ENCODE data around the gene ARHGAP20.

The ARHGAP20 gene

DNA sequence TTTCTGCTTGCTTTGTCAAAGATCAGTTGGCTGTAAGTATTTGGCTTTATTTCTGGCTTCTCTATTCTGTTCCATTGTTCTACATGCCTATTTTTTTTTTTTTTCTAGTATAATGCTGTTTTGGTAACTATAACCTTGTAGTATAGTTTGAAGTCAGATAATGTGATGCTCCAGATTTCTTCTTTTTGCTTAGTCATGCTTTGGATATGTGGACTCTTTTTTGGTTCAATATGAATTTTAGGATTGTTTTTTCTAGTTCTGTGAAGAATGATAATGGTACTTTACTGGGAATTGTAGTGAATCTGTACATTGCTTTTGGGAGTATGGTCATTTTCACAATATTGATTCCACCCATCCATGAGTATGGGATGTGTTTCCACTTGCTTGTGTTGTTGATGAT lies 37.9 kb upstream of the ARHGAP20 start:
- H3K18ac ChIP-seq (ENCODE audit: low read length), result no peak overlapping the region
- no peak overlapping the region for H3K4ac ChIP-seq (ENCODE audit: low read length)
- no peak overlapping the region for H3K23ac ChIP-seq (ENCODE audit: low read depth, low read length, poor library complexity)
- H3K9me3 ChIP-seq (replicated peaks in 1 of 2; ENCODE audit: control insufficient read depth in 2 of 2, insufficient read depth in 1 of 2, low read depth in 1 of 2, low read length in 2 of 2), result no peaks in the 10 kb centered on the region
- H2BK5ac ChIP-seq (ENCODE audit: low read length), result no peak overlapping the region
- DNase-seq (ENCODE audit: low spot score), result no peak
- no peaks in the 10 kb centered on the region for H3K36me3 ChIP-seq (replicated peaks in 1 of 2; ENCODE audit: control insufficient read depth in 2 of 2, insufficient read depth in 2 of 2, low read length in 2 of 2)
- H2AK5ac ChIP-seq (ENCODE audit: low read depth, low read length), result no peak overlapping the region
- H4K91ac ChIP-seq (ENCODE audit: low read depth, low read length, poor library complexity), result no peak overlapping the region
- no peak overlapping the region for H2BK12ac ChIP-seq (ENCODE audit: low read length)
- no peak overlapping the region for H3K9ac ChIP-seq (ENCODE audit: low read depth, low read length, poor library complexity)
- H3K4me3 ChIP-seq (ENCODE audit: low read length in 2 of 2), result no peak overlapping the region
- H3K27me3 ChIP-seq (ENCODE audit: control insufficient read depth in 3 of 3, insufficient read depth in 3 of 3, low read depth in 1 of 3, low read length in 3 of 3), result no peaks in the 10 kb centered on the region
- H2BK15ac ChIP-seq (ENCODE audit: low read length), result no peak overlapping the region
- H3K79me1 ChIP-seq (ENCODE audit: low read depth, low read length), result no peaks in the 10 kb centered on the region
- no peak overlapping the region for H2BK120ac ChIP-seq (ENCODE audit: low read depth, low read length)
- no peak overlapping the region for H4K8ac ChIP-seq (ENCODE audit: low read depth, low read length)
- no peak overlapping the region for H3K14ac ChIP-seq (ENCODE audit: low read length)
- H3K4me1 ChIP-seq (ENCODE audit: control insufficient read depth in 2 of 2, insufficient read depth in 1 of 2, low read depth in 1 of 2, low read length in 2 of 2), result no peaks in the 10 kb centered on the region
- H3K4me2 ChIP-seq (ENCODE audit: insufficient read depth, low read length, poor library complexity, severe bottlenecking), result no peak overlapping the region
- no peak overlapping the region for H2AFZ ChIP-seq (ENCODE audit: low read length)
- no peak overlapping the region for H3K27ac ChIP-seq (replicated peaks; ENCODE audit: low read length)

DNA sequence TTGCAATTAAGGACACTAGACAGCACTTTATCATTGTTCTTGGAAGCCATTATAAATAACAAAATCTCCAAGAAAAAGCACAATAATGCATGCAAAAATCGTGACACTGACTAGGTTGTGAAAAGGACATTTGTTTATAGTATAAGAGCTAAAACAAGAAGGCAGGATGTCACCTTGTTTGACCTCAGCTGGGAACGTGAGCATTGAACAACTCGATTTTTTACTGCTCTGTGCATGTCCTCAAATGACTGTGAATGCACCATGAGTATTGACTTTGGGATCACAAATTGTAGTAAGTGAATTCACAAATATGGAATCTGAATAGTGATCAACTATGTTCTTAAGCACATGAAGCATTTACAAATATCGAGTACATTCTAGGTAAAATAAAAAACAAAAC lies 35.3 kb upstream of the ARHGAP20 start:
- no peak overlapping the region for H2BK12ac ChIP-seq (ENCODE audit: low read length)
- no CpG with 5 or more reads among the region's 4 CpGs for WGBS, 2 donors (ENCODE audit: extremely low coverage in 2 of 2, insufficient read length in 2 of 2, insufficient replicate concordance in 1 of 2)

DNA sequence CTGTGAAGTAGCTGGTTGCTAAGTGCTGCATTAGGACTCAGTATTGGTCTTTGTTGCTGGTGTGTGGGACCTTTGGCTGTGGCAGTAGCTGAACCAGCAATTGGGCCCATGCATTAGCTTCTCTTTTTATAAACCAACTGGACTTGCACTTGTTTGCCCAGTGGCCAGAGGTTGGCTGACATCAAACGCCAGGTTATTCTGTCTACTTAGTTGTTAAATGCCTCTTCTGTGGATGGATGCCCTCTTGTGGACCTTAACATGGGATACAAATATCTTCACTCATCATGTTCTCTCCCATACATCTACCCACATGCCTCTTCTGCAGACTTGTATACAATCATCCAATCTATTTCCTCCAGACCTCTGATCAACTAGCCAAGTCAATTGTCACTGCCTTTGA lies 26.4 kb upstream of the ARHGAP20 start:
- H3K27ac ChIP-seq (replicated peaks; ENCODE audit: low read length), result no peak overlapping the region
- H3K4ac ChIP-seq (ENCODE audit: low read length), result no peak overlapping the region
- H3K4me2 ChIP-seq (ENCODE audit: insufficient read depth, low read length, poor library complexity, severe bottlenecking), result no peak overlapping the region
- no peak overlapping the region for H2BK12ac ChIP-seq (ENCODE audit: low read length)
- H3K4me3 ChIP-seq (ENCODE audit: low read length in 2 of 2), result no peak overlapping the region
- H3K36me3 ChIP-seq (replicated peaks in 1 of 2; ENCODE audit: control insufficient read depth in 2 of 2, insufficient read depth in 2 of 2, low read length in 2 of 2), result no peaks in the 10 kb centered on the region
- DNase-seq (ENCODE audit: low spot score), result no peak
- no CpG with 5 or more reads among the region's 1 CpG for WGBS, 2 donors (ENCODE audit: extremely low coverage in 2 of 2, insufficient read length in 2 of 2, insufficient replicate concordance in 1 of 2)
- no peak overlapping the region for H2AK5ac ChIP-seq (ENCODE audit: low read depth, low read length)
- no peak overlapping the region for H3K9ac ChIP-seq (ENCODE audit: low read depth, low read length, poor library complexity)
- no peak overlapping the region for H2BK15ac ChIP-seq (ENCODE audit: low read length)
- H3K9me3 ChIP-seq (replicated peaks in 1 of 2; ENCODE audit: control insufficient read depth in 2 of 2, insufficient read depth in 1 of 2, low read depth in 1 of 2, low read length in 2 of 2), result no peaks in the 10 kb centered on the region
- H3K23ac ChIP-seq (ENCODE audit: low read depth, low read length, poor library complexity), result no peak overlapping the region
- no peak overlapping the region for H3K14ac ChIP-seq (ENCODE audit: low read length)
- no peak overlapping the region for H2BK5ac ChIP-seq (ENCODE audit: low read length)
- H2AFZ ChIP-seq (ENCODE audit: low read length), result no peak overlapping the region
- H4K91ac ChIP-seq (ENCODE audit: low read depth, low read length, poor library complexity), result no peak overlapping the region
- H3K27me3 ChIP-seq (ENCODE audit: control insufficient read depth in 3 of 3, insufficient read depth in 3 of 3, low read depth in 1 of 3, low read length in 3 of 3), result no peaks in the 10 kb centered on the region
- no peaks in the 10 kb centered on the region for H3K4me1 ChIP-seq (ENCODE audit: control insufficient read depth in 2 of 2, insufficient read depth in 1 of 2, low read depth in 1 of 2, low read length in 2 of 2)
- H3K79me1 ChIP-seq (ENCODE audit: low read depth, low read length), result no peaks in the 10 kb centered on the region
- no peak overlapping the region for H4K8ac ChIP-seq (ENCODE audit: low read depth, low read length)
- H3K18ac ChIP-seq (ENCODE audit: low read length), result no peak overlapping the region
- H2BK120ac ChIP-seq (ENCODE audit: low read depth, low read length), result no peak overlapping the region

More for the DNA sequence above, 35.3 kb upstream of the ARHGAP20 start:
- Histone ChIP-seq H4K8ac (ENCODE audit: low read depth, low read length) (no peak overlapping the region), H3K4me1 (ENCODE audit: control insufficient read depth in 2 of 2, insufficient read depth in 1 of 2, low read depth in 1 of 2, low read length in 2 of 2) (no peaks in the 10 kb centered on the region), H2BK15ac (ENCODE audit: low read length) (no peak overlapping the region), H2AK5ac (ENCODE audit: low read depth, low read length) (no peak overlapping the region), H3K36me3 (replicated peaks in 1 of 2; ENCODE audit: control insufficient read depth in 2 of 2, insufficient read depth in 2 of 2, low read length in 2 of 2) (no peaks in the 10 kb centered on the region), H3K4me2 (ENCODE audit: insufficient read depth, low read length, poor library complexity, severe bottlenecking) (no peak overlapping the region), H3K18ac (ENCODE audit: low read length) (no peak overlapping the region), H3K27me3 (ENCODE audit: control insufficient read depth in 3 of 3, insufficient read depth in 3 of 3, low read depth in 1 of 3, low read length in 3 of 3) (no peaks in the 10 kb centered on the region), H3K79me1 (ENCODE audit: low read depth, low read length) (no peaks in the 10 kb centered on the region), H3K4me3 (ENCODE audit: low read length in 2 of 2) (no peak overlapping the region), H2BK5ac (ENCODE audit: low read length) (no peak overlapping the region), H3K23ac (ENCODE audit: low read depth, low read length, poor library complexity) (no peak overlapping the region), H3K14ac (ENCODE audit: low read length) (no peak overlapping the region), H2BK120ac (ENCODE audit: low read depth, low read length) (no peak overlapping the region), H3K9ac (ENCODE audit: low read depth, low read length, poor library complexity) (no peak overlapping the region), H4K91ac (ENCODE audit: low read depth, low read length, poor library complexity) (no peak overlapping the region), H3K27ac (replicated peaks; ENCODE audit: low read length) (no peak overlapping the region), H3K9me3 (replicated peaks in 1 of 2; ENCODE audit: control insufficient read depth in 2 of 2, insufficient read depth in 1 of 2, low read depth in 1 of 2, low read length in 2 of 2) (no peaks in the 10 kb centered on the region), H2AFZ (ENCODE audit: low read length) (no peak overlapping the region), H3K4ac (ENCODE audit: low read length) (no peak overlapping the region)
- no peak for DNase-seq (ENCODE audit: low spot score)

DNA sequence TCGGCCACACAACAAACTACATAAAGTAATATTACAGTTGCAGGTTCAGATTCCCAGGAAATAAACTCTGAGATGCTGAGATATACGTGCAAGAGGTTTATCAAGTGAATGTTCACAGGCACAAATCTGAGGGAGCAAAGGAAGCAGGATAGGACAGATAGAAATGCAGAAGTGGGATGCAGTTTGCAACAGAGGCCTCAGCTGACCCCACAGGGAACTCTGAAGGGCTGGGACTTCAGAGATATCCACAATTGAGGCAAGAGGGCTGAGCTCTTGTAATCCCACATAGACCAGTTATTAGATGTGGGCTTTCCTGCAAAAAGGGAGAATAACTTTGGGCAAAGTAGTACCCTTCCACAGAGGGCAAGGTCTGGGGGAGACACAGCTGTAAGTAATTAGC lies 25.4 kb upstream of the ARHGAP20 start:
- Histone ChIP-seq H3K23ac (ENCODE audit: low read depth, low read length, poor library complexity) (no peak overlapping the region), H4K8ac (ENCODE audit: low read depth, low read length) (no peak overlapping the region), H3K4ac (ENCODE audit: low read length) (no peak overlapping the region), H3K27ac (replicated peaks; ENCODE audit: low read length) (no peak overlapping the region), H3K14ac (ENCODE audit: low read length) (no peak overlapping the region), H3K4me1 (ENCODE audit: control insufficient read depth in 2 of 2, insufficient read depth in 1 of 2, low read depth in 1 of 2, low read length in 2 of 2) (no peaks in the 10 kb centered on the region), H2AK5ac (ENCODE audit: low read depth, low read length) (no peak overlapping the region), H4K91ac (ENCODE audit: low read depth, low read length, poor library complexity) (no peak overlapping the region), H3K79me1 (ENCODE audit: low read depth, low read length) (no peaks in the 10 kb centered on the region), H3K4me2 (ENCODE audit: insufficient read depth, low read length, poor library complexity, severe bottlenecking) (no peak overlapping the region), H2BK15ac (ENCODE audit: low read length) (no peak overlapping the region), H3K36me3 (replicated peaks in 1 of 2; ENCODE audit: control insufficient read depth in 2 of 2, insufficient read depth in 2 of 2, low read length in 2 of 2) (no peaks in the 10 kb centered on the region), H3K4me3 (ENCODE audit: low read length in 2 of 2) (no peak overlapping the region), H3K9ac (ENCODE audit: low read depth, low read length, poor library complexity) (no peak overlapping the region), H2AFZ (ENCODE audit: low read length) (no peak overlapping the region), H3K9me3 (replicated peaks in 1 of 2; ENCODE audit: control insufficient read depth in 2 of 2, insufficient read depth in 1 of 2, low read depth in 1 of 2, low read length in 2 of 2) (no peaks in the 10 kb centered on the region), H2BK12ac (ENCODE audit: low read length) (no peak overlapping the region), H2BK120ac (ENCODE audit: low read depth, low read length) (no peak overlapping the region), H3K27me3 (ENCODE audit: control insufficient read depth in 3 of 3, insufficient read depth in 3 of 3, low read depth in 1 of 3, low read length in 3 of 3) (no peaks in the 10 kb centered on the region), H3K18ac (ENCODE audit: low read length) (no peak overlapping the region), H2BK5ac (ENCODE audit: low read length) (no peak overlapping the region)
- no peak for DNase-seq (ENCODE audit: low spot score)
- no CpG with 5 or more reads among the region's 2 CpGs for WGBS, 2 donors (ENCODE audit: extremely low coverage in 2 of 2, insufficient read length in 2 of 2, insufficient replicate concordance in 1 of 2)
